ENCODE data around the gene ATP6V0D1. TPM values are rescaled to one million over a fixed set of nuclear protein-coding genes. Genes with fewer than 3 reads are reported as not detected.

The ATP6V0D1 gene
- polyA plus RNA-seq, 2 of the 4 experiments (the other 2 are of a cell fraction), result 45.7 to 103 TPM

GRCh38 chr16:67446968-67447507, 33.9 kb downstream of the ATP6V0D1 start:
- no peak overlapping the region; the same call in 2 of the 3 replicates for H3K4me2 ChIP-seq
- ChIA-PET CTCF (interaction anchor here (0.5 to 17.9 kb wide), 24 partner anchors 9 to 777 kb away, joined by 3 to 207 read pairs (median 4); partner anchors contain the start of genes CARMIL2 and ZDHHC1), POLR2A (no interaction called here)
- FAIRE-seq (no peak), ATAC-seq (no peak), DNase-seq (ENCODE audit: low read depth in 1 of 2, low spot score in 1 of 2) (no peak)
- WGBS (ENCODE audit: missing lambda C conversion rate), result 94% methylated on average over 7 of the region's 8 CpGs
- H3K27ac ChIP-seq, result 0 out of 6 replicates have a peak overlapping the region, but pooled peaks of 1 of the 2 experiments have one; percentile 3
- TF ChIP-seq EHMT2 (IDR thresholded peaks at IDR 0.05; ENCODE audit: low read depth) (no peak), FOSB (CRISPR knock-in tag; IDR thresholded peaks at IDR 0.05) (no peak), JUNB (IDR thresholded peaks at IDR 0.05) (no peak), NFE2L2 (conservative IDR thresholded peaks at IDR 0.05; ENCODE audit: low read length) (no peak), ZNF302 (CRISPR knock-in tag; IDR thresholded peaks at IDR 0.05) (no peak)
- TF ChIP-seq, protein P1, sequence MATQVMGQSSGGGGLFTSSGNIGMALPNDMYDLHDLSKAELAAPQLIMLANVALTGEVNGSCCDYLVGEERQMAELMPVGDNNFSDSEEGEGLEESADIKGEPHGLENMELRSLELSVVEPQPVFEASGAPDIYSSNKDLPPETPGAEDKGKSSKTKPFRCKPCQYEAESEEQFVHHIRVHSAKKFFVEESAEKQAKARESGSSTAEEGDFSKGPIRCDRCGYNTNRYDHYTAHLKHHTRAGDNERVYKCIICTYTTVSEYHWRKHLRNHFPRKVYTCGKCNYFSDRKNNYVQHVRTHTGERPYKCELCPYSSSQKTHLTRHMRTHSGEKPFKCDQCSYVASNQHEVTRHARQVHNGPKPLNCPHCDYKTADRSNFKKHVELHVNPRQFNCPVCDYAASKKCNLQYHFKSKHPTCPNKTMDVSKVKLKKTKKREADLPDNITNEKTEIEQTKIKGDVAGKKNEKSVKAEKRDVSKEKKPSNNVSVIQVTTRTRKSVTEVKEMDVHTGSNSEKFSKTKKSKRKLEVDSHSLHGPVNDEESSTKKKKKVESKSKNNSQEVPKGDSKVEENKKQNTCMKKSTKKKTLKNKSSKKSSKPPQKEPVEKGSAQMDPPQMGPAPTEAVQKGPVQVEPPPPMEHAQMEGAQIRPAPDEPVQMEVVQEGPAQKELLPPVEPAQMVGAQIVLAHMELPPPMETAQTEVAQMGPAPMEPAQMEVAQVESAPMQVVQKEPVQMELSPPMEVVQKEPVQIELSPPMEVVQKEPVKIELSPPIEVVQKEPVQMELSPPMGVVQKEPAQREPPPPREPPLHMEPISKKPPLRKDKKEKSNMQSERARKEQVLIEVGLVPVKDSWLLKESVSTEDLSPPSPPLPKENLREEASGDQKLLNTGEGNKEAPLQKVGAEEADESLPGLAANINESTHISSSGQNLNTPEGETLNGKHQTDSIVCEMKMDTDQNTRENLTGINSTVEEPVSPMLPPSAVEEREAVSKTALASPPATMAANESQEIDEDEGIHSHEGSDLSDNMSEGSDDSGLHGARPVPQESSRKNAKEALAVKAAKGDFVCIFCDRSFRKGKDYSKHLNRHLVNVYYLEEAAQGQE (IDR thresholded peaks at IDR 0.05), result no peak
- TF ChIP-seq, protein P2, sequence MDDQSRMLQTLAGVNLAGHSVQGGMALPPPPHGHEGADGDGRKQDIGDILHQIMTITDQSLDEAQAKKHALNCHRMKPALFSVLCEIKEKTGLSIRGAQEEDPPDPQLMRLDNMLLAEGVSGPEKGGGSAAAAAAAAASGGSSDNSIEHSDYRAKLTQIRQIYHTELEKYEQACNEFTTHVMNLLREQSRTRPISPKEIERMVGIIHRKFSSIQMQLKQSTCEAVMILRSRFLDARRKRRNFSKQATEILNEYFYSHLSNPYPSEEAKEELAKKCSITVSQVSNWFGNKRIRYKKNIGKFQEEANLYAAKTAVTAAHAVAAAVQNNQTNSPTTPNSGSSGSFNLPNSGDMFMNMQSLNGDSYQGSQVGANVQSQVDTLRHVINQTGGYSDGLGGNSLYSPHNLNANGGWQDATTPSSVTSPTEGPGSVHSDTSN (IDR thresholded peaks at IDR 0.05), result no peak
- H3K4me3 ChIP-seq, result no peak overlapping the region
- peaks cover 17% of the 10 kb centered on the region for H3K4me1 ChIP-seq
- no peaks in the 10 kb centered on the region for H3K9me3 ChIP-seq

DNA sequence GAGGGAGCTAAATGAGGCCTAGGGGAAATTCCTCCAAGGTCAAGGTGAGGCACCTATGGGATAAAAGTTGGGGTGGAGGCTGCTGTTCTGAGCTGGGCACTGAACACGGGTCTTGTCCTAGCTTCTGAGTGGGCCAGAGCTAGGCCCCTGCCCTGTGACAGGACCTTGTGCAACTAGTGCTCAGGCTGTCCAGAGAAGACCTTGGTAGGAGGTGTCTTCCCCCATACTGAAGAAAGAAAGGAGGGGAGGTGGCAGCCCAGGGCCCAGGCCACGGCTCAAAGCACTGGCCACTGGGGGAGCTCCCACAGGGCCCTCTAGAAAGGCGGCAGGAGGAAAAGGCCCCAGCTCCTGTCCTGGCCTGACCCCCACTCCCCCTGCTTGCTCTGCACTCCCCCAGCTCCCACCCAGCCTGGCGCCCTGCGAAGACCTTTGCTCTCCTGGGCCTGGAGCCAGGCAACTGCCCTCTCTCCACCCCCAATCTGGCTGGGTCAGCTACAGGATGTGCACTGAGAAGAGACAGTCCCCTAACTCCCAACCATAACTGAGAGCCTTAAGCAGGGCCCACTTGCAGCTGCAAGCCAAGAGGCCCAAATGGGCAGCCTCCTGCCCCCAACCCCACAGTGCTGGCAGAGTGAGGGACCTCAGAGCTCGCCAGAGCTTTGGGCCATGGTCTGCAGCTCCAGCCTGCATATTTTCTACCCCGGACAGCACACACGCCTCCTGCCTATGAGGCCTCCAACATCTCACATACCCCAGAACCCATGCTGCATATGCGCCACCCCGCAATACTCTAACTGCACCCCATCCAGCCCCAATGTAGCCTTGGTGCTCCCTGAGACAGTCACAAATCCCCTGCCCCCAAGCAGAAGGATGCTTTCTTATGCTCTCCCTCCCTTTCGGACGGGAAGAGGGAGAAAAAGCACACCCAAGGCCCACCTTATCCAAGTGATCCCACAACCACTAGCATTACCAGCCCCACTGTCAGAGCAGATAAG, 34.7 kb downstream of the ATP6V0D1 start:
- DNase-seq (ENCODE audit: low read depth in 1 of 2, low spot score in 1 of 2), result no peak
- peak; percentile 25 to 48; a peak in 3 of 6 replicates for ATAC-seq
- Histone ChIP-seq H3K4me2 (peak overlapping the region; percentile 1), H3K9me3 (no peaks in the 10 kb centered on the region), H3K4me3 (no peak overlapping the region), H3K4me1 (peaks cover 13% of the 10 kb centered on the region), H3K27ac (peak overlapping the region; percentile 3 to 50; a peak in 1 of 6 replicates)
- 83% methylated on average over 11 of the region's 12 CpGs for WGBS (ENCODE audit: missing lambda C conversion rate)
- TF ChIP-seq, protein P1 (IDR thresholded peaks at IDR 0.05), result no peak
- TF ChIP-seq RFX5 (IDR thresholded peaks at IDR 0.05), result no peak
- no peak for TF ChIP-seq ZNF302 (CRISPR knock-in tag; IDR thresholded peaks at IDR 0.05)
- TF ChIP-seq NPAS2 (CRISPR knock-in tag; IDR thresholded peaks at IDR 0.05; ENCODE audit: borderline replicate concordance), result no peak
- no peak for TF ChIP-seq CEBPB (IDR thresholded peaks at IDR 0.05)
- TF ChIP-seq, protein P2 (IDR thresholded peaks at IDR 0.05), result no peak
- no peak for TF ChIP-seq E2F6 (IDR thresholded peaks at IDR 0.05; ENCODE audit: borderline replicate concordance, low read depth)
- TF ChIP-seq HMGXB4 (CRISPR knock-in tag; IDR thresholded peaks at IDR 0.05; ENCODE audit: borderline replicate concordance), result no peak
- TF ChIP-seq ATOH8 (CRISPR knock-in tag; IDR thresholded peaks at IDR 0.05; ENCODE audit: low read depth), result no peak
- TF ChIP-seq MAFK (IDR thresholded peaks at IDR 0.05; ENCODE audit: partially characterized antibody), result no peak
- TF ChIP-seq FOSB (CRISPR knock-in tag; IDR thresholded peaks at IDR 0.05), result no peak
- no peak for FAIRE-seq
- ChIA-PET CTCF (interaction anchor here (0.6 to 17.9 kb wide), 20 partner anchors 8 to 261 kb away, joined by 3 to 207 read pairs (median 4); partner anchors contain the start of genes CARMIL2 and ZDHHC1), POLR2A (no interaction called here)
